Cardiac septum (tissue), 1 donor: ENCODE data around the gene SULT1A3. TPM values are rescaled to one million over a fixed set of nuclear protein-coding genes. Genes with fewer than 3 reads are reported as not detected.
"Not testable (repeated sequence)": the region's sequence is repeated elsewhere in the genome, so short reads cannot be mapped to it uniquely, and the experiment has no call there.

ENCODE experiments used
- DNase-seq: peaks from one replicate; pipeline ENCODE4 v3.0.0-alpha.2; 2020; ENCODE audit warnings: low spot score
- intact Hi-C: fragments of 100-400 bp; cut with DNase I; formaldehyde crosslinking; loops from one replicate; pipeline ENCODE4 v1.14.0; 2022
- long read RNA-seq: library from polyadenylated mRNA; unstranded; transcript quantifications from one replicate; pipeline ENCODE4 v2.0.0, GENCODE V29; 2021
- total RNA-seq: library from RNA; stranded (reverse); fragmentation: NEBNext Ultra II Directional; extraction: Animal tissue kit (Norgen Biotek cat#: 25700); gene quantifications from one replicate; pipeline ENCODE4 v1.2.1, GENCODE V29; 2021
- donor health status: DM: no; HTN: no; CAD: no.

Gene SULT1A3
- 7.0 TPM for total RNA-seq
- long read RNA-seq, partial matches to known transcripts = 0 of 2 reads
- long read RNA-seq, other reads (novel, unspliced or antisense) = 0 of 2 reads

GRCh38 chr16:30199049-30199448 lies at the start of gene SULT1A3:
SULT1A3 (plus strand) TSS chr16:30199255; CDS start chr16:30200729, 1,474 bp downstream.
- DNase-seq, intact Hi-C loops: not testable (repeated sequence)

DNA sequence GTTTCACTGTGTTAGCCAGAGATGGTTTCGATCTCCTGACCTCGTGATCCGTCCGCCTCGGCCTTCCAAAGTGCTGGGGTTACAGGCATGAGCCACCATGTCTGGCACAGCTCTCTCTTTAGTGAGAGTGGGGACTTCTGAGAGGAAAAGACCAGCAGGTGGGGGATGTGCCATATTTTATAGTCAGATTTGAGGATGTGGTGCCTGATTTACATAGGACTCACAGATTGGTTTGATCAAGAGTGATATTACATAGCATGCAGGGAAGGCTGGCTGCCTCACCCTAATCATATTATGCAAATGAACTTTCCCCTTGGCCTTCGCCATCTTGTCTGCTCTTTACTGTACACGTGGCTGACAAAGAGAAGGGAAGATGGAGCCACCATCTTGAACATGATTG lies 48.0 kb upstream of the SULT1A3 start:
- DNase-seq = no peak
- intact Hi-C loops = no loop called here

DNA sequence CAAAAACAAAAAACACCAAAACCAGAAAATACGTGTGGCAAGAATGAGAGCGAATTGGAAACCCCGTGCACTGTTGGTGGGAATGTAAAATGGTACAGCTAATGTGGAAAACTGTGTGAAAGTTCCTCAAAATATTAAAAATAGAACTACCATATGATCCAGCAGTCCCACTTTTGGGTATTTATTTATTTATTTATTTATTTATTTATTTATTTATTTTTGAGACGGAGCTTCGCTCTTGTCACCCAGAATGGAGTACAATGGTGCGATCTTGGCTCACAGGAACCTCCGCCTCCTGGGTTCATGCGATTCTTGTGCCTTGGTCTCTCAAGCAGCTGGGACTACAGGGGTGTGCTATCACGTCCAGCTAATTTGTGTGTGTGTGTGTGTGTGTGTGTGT lies 46.5 kb upstream of the SULT1A3 start:
- DNase-seq = no peak
- intact Hi-C loops = no loop called here

DNA sequence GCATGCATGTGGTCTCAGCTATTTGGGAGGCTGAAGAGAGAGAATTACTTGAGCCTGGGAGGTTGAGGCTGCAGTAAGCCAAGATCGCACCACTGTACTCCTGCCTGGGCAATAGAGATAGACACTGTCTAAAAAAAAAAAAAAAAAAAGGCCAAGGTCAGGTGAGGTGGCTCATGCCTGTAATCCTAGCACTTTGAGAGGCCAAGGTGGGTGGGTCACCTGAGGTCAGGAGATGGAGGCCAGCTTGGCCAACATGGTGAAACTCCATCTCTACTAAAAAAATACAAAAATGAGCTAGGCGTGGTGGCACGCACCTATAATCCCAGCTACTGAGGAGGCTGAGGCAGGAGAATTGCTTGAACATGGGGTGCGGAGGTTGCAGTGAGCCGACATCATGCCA lies 43.9 kb upstream of the SULT1A3 start:
- no peak for DNase-seq
- intact Hi-C loops = no loop called here

DNA sequence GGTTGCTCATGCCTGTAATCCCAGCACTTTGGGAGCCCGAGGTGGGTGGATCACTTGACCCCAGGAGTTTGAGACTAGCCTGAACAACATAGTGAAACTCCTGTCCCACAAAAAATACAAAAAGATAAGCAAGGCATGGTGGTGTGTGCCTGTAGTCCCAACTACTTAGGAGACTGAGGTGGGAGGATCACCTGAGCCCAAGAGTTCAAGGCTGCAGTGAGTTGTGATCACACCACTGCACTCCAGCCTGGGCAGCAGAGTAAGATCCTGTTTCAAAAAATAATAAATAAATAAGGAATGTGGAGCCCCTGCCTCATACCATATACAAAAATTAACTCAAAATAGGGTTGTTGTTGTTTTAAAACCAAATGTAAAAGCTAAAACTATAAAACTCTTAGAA lies 41.8 kb upstream of the SULT1A3 start:
- intact Hi-C loops = no loop called here
- no peak for DNase-seq

DNA sequence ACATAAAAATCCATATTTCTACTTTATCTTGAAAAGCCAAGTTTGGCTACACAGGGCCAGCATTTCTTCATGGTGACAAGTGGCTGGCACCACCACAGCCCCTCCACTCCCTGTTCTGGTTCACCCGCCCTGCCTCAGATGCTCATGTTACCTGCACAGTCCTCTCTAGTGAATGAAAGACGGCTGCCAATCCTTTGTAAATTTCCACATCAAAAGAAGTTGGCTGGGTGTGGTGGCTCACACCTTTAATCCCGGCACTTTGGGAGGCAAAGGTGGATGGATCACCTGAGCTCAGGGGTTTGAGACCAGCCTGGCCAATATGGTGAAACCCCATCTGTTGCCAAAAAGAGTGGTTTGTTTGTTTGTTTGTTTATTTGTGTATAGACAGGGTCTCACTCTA lies 35.5 kb upstream of the SULT1A3 start:
- intact Hi-C loops = no loop called here
- DNase-seq = no peak

GRCh38 chr16:30166202-30166902 lies 32.7 kb upstream of the SULT1A3 start:
- intact Hi-C loops = no loop called here
- no peak for DNase-seq

DNA sequence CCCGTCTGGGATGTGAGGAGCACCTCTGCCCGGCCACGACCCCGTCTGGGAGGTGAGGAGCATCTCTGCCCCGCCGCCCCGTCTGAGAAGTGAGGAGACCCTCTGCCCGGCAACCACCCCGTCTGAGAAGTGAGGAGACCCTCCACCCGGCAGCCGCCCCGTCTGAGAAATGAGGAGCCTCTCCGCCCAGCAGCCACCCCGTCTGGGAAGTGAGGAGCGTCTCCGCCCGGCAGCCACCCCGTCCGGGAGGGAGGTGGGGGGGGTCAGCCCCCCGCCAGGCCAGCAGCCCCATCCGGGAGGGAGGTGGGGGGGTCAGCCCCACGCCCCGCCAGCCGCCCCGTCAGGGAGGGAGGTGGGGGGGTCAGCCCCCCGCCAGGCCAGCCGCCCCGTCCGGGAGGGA lies 30.3 kb upstream of the SULT1A3 start:
- intact Hi-C loops, DNase-seq: not testable (repeated sequence)

DNA sequence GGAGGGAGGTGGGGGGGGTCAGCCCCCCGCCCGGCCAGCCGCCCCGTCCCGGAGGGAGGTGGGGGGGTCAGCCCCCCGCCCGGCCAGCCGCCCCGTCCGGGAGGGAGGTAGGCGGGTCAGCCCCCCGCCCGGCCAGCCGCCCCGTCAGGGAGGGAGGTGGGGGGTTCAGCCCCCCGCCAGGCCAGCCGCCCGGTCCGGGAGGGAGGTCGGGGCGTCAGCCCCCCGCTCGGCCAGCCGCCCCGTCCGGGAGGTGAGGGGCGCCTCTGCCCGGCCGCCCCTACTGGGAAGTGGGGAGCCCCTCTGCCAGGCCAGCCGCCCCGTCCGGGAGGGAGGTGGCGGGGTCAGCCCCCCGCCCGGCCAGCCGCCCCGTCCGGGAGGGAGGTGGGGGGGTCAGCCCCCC lies 29.6 kb upstream of the SULT1A3 start:
- intact Hi-C loops, DNase-seq: not testable (repeated sequence)

DNA sequence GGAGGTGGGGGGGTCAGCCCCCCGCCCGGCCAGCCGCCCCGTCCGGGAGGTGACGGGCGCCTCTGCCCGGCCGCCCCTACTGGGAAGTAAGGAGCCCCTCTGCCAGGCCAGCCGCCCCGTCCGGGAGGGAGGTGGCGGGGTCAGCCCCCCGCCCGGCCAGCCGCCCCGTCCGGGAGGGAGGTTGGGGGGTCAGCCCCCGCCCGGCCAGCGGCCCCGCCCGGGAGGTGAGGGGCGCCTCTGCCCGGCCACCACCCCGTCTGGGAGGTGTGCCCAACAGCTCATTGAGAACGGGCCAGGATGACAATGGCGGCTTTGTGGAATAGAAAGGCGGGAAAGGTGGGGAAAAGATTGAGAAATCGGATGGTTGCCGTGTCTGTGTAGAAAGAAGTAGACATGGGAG lies 28.9 kb upstream of the SULT1A3 start:
- DNase-seq, intact Hi-C loops: not testable (repeated sequence)

DNA sequence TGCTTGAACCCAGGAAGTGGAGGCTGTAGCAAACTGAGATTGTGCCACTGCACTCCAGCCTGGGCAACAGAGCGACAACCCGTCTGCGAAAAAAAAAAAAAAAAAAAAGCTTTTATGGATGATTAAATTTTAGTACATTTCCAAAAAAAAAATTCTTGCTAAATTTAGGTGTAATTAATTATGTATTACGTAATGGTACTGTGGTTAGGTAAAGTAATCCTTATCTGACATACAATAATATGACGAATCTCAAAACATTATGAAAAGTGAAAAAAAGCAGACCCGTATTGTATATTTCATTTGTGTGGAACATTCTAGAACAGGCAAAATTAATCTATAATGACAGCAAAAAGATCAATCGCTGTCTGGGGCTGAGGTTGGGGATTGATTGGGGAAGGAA lies 26.0 kb upstream of the SULT1A3 start:
- no peak for DNase-seq
- intact Hi-C loops = no loop called here

DNA sequence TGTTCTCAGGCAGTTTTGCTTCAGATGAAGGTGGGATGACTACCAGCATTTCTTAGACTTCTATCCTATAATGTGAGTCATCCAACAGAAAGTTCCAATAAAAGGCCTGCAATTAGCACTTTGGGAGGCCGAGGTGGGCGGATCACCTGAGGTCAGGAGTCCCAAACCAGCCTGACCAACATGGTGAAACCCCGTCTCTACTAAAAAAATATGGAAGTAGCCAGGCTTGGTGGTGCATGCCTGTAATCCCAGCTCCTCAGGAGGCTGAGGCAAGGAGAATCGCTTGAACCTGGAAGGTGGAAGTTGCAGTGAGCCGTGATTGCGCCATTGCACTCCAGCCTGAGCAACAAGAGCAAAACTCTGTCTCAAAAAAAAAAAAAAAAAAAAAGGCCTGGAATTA lies 22.2 kb upstream of the SULT1A3 start:
- intact Hi-C loops = not testable (repeated sequence)
- DNase-seq = peak; percentile 86

DNA sequence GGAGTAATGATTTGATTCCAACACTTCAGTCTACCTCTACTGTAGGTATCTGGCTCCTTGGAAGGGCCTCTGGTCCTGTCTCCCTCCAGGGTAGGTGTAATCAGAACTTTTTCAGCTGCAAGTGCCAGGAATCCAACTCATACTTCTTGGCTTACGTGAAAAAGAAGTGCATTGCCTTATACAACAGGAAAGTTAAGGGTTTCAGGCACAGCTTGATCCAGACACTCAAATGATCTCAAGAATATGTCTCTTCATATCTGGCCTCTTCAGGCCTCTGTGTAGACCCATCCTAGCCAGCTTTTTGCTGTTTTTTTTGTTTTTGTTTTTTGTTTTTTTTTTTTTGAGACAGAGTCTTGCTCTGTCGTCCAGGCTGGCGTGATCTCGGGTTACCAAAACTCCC lies 19.9 kb upstream of the SULT1A3 start:
- DNase-seq = no peak
- intact Hi-C loops = no loop called here

DNA sequence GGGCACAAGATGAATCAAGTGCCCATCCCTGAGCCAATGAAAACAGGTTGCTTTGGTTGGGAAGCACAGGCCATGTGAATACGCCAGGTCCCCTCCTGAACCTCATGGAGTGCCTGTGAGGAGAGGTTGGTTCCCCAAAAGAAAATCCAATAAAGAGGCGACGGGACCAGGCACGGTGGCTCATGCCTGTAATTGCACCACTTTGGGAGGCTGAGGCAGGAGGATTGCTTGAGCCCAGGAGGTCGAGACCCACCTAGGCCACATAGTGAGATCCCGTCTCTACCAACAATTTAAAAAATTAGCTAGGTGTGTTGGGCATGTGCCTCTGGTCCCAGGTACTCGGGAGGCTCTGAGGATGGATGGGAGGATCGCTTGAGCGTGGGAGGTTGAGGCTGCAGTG lies 19.1 kb upstream of the SULT1A3 start:
- intact Hi-C loops = no loop called here
- DNase-seq = no peak

GRCh38 chr16:30180741-30181140 lies 18.3 kb upstream of the SULT1A3 start:
- intact Hi-C loops = no loop called here
- DNase-seq = no peak

- peak; percentile 96 for DNase-seq
- intact Hi-C loops = no loop called here
Observed at GRCh38 chr16:30183233-30184095, 15.6 kb upstream of the SULT1A3 start, which contains the start of gene CORO1A. CORO1A (plus strand) TSS chr16:30183602; CDS start chr16:30185210, 1,608 bp downstream.

DNA sequence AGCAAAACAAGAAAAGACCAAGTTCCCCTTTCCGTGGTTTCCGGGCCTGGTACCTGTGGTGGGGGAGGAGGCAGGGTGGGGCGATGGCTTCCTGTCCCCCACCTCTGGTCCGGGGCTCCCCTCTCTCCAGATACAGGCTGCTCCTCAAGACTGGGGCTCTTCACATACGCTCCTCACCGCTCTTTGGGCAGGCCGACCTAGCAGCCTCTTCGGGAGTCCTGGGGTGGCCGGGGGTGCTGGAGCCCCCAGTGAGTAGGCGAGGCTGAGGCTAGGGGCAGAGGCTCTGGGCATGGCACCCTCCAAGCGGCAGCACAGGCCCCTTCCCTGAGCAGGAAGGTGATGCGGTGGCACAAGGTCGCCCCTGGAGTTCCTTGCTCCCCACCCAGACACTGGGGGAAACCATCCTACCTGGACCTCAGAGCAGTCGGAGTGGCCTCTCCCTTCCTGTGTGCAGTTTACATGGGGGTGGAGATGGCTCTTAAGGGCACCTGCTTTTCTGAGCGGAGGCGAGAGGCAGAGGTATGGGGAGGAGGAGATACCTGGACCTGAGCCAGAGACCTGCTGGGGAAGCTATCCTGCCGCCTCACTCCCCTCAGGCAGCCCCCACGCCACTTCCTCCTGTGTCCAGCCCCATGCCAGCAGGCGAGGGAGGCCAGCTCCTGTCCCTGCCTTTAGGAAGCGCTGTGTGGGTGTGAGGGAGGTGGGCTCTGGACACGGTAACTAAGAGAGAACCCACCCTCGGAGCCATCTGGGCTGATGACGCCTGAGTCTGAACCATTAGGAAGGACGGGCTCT lies 14.8 kb upstream of the SULT1A3 start:
- DNase-seq = peak; percentile 90
- intact Hi-C loops = no loop called here

GRCh38 chr16:30184891-30185682 lies 14.0 kb upstream of the SULT1A3 start:
- intact Hi-C loops = no loop called here
- peak; percentile 73 for DNase-seq
